Glomerular visceral epithelial cell (primary cell): ENCODE measurements around the gene BICRA.

ENCODE experiments used
- DNase-seq: peaks from one replicate; pipeline ENCODE4 v3.0.0-alpha.2; 2016; ENCODE audit errors: extremely low spot score

BICRA gene

DNA sequence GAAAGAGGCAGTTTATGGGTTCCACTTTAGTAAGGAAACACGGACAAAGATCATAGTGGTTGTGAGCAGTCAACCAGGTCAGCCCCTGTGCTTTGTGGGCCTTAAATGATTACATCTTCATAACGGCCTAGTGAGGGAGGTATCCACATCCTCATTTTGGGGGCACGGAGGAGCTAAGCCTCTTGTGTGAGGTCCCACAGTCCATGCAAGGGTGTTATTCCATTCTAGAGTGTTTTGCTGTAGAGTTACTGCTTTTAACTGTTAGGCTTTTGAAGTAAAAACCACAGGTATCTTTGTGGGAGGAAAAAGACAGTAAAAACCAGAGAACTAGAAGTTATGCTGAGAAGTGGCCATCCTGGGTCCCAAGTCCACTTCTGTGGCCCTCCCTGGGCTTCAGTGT lies 140.4 kb downstream of the BICRA start:
- no peak for DNase-seq

DNA sequence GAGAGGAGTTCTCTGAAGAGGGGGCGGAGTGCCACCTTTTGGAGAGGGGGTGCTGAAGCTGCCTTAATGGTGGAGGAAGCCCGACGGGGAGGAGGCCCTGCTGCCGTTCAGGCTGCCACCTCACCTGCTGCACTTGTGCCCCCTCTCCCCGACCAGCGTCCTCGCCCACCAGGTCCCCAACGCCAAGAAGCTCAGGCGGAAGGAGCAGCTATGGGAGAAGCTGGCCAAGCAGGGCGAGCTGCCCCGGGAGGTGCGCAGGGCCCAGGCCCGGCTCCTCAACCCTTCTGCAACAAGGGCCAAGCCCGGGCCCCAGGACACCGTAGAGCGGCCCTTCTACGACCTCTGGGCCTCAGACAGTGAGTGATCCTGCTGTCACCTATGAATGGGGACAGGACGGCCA lies 141.8 kb downstream of the BICRA start:
- no peak for DNase-seq

DNA sequence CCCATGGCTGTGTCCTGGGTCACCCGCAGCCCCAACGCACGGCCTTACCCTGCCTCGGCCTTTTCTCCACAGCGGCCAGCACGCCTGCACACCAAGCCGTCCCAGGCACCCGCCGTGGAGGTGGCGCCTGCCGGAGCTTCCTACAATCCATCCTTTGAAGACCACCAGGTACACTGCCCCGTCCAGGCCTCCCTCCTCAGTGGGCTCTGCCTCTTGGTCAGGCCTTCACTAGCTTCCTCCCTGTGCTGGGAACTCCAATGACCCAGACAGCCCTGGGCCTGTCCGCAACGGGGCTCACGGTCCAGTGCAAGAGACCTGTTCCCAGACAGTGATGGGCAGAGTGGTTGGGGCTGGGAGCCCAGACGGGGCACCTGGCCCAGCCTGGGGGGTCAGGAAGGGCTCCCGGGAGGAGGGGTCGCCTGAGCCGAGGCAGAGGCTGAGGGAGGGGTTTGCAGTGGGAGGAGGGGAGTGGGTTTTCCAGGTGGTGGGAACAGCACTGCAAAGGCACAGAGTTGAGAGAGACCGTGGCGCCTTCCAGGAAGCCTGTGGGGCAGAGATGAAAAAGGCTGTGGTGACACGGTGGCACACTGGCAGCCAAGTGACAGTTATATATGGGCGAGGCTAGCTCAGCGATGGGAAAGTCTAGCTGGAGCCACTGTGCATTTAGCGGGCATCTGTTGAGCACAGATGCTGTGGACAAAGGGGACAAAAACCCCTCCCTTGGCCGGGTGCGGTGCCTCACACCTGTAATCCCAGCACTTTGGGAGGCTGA lies 143.7 kb downstream of the BICRA start:
- no peak for DNase-seq
